Measurements from ENCODE around the gene RHOG.

RHOG gene

GRCh38 chr11:3786781-3787428 lies 53.9 kb downstream of the RHOG start:
- no peak for DNase-seq (ENCODE audit: low read depth)
- TF ChIP-seq CTCF (IDR thresholded peaks at IDR 0.05; ENCODE audit: low read depth, low read length) = no peak
- no peak for TF ChIP-seq MYC (IDR thresholded peaks at IDR 0.05; ENCODE audit: low read depth, low read length)
- no peak for TF ChIP-seq POLR2A (IDR thresholded peaks at IDR 0.05; ENCODE audit: extremely low read depth, insufficient read length)
- TF ChIP-seq, protein P1, sequence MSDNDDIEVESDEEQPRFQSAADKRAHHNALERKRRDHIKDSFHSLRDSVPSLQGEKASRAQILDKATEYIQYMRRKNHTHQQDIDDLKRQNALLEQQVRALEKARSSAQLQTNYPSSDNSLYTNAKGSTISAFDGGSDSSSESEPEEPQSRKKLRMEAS (IDR thresholded peaks at IDR 0.05; ENCODE audit: low read depth, low read length) = no peak
- H3K4me3 ChIP-seq (ENCODE audit: low read depth, low read length) = no peak overlapping the region

DNA sequence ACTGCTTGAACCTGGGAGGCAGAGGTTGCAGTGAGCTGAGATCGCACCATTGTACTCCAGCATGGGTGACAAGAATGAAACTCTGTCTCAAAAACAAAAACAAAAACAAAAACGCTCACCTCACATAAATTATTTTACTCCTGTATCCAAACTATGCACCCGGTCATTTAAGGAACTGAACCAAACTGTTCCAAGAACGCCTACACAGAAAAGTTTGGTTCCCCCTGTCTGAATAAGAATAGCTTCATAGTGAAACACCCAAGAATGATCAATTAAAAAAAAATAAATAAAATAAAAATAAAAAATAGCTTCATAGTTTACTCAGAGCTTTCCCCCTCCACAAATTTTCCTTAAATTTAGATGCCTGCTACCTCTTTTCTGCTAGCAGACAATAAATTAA lies 57.1 kb downstream of the RHOG start:
- DNase-seq (ENCODE audit: low read depth) = no peak
- TF ChIP-seq POLR2A (IDR thresholded peaks at IDR 0.05; ENCODE audit: extremely low read depth, insufficient read length) (no peak), MYC (IDR thresholded peaks at IDR 0.05; ENCODE audit: low read depth, low read length) (no peak), CTCF (IDR thresholded peaks at IDR 0.05; ENCODE audit: low read depth, low read length) (no peak)
- TF ChIP-seq, protein P1 (IDR thresholded peaks at IDR 0.05; ENCODE audit: low read depth, low read length) = no peak
- no peak overlapping the region for H3K4me3 ChIP-seq (ENCODE audit: low read depth, low read length)

DNA sequence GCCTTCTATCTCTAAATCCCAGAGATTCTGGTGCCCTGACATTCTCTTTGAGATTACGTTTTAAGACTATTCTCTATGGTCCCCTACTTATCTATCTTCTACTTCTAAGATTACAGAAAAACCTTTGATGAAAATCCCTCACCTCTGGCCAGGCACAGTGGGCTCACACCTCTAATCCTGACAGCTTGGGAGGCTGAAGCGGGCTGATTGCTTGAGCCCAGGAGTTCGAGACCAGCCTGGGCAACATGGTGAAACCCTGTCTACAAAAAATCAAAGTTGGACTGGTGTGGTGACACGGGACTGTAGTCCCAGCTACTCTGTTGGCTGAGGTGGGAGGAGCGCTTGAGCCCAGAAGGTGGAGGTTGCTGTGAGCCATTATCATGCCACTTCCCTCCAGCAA lies 57.8 kb downstream of the RHOG start:
- H3K4me3 ChIP-seq (ENCODE audit: low read depth, low read length) = no peak overlapping the region
- no peak for DNase-seq (ENCODE audit: low read depth)
- TF ChIP-seq POLR2A (IDR thresholded peaks at IDR 0.05; ENCODE audit: extremely low read depth, insufficient read length) (no peak), MYC (IDR thresholded peaks at IDR 0.05; ENCODE audit: low read depth, low read length) (no peak), CTCF (IDR thresholded peaks at IDR 0.05; ENCODE audit: low read depth, low read length) (no peak)
- TF ChIP-seq, protein P1 (IDR thresholded peaks at IDR 0.05; ENCODE audit: low read depth, low read length) = no peak

DNA sequence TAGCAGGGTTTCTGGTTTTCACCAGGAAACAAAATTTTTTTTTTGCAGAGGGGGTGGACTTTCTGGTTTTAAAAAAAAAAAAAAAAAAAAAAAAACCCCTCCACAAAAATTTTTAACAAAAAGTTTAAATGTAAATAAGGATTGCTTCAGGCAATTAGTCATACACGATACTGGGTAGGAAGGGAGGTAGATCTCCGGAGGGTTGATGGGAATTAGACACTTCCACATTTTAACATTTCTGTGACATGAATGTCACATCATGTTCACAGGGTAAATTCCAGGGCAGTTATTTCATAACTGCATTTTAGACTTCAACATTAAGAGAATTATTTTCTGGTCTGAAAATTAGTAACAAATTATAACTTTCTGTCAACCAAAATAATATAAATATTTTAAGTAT lies 59.3 kb downstream of the RHOG start:
- peak; percentile 65 for DNase-seq (ENCODE audit: low read depth)
- TF ChIP-seq POLR2A (IDR thresholded peaks at IDR 0.05; ENCODE audit: extremely low read depth, insufficient read length) (no peak), CTCF (IDR thresholded peaks at IDR 0.05; ENCODE audit: low read depth, low read length) (no peak), MYC (IDR thresholded peaks at IDR 0.05; ENCODE audit: low read depth, low read length) (no peak)
- TF ChIP-seq, protein P1 (IDR thresholded peaks at IDR 0.05; ENCODE audit: low read depth, low read length) = no peak

More for the DNA sequence above, 59.3 kb downstream of the RHOG start:
- no peak overlapping the region for H3K4me3 ChIP-seq (ENCODE audit: low read depth, low read length)
